WERI-Rb-1 (cell line): Measurements from ENCODE around the gene PKP2.

Source experiments
- DNase-seq: peaks from one replicate; pipeline ENCODE4 v3.0.0-alpha.2; 2020
- H3K27ac ChIP-seq: fragments of 250-450 bp; sonication (Bioruptor Pico); 2 replicates; pipeline ENCODE4 v1.5.1; 2020; ENCODE audit warnings: mild to moderate bottlenecking, moderate library complexity
- H3K27me3 ChIP-seq: fragments of 250-450 bp; sonication (Bioruptor Pico); 2 replicates; pipeline ENCODE4 v1.5.1; 2021; ENCODE audit warnings: mild to moderate bottlenecking, low read depth, moderate library complexity; ENCODE audit not compliant: insufficient read depth, severe bottlenecking
- H3K36me3 ChIP-seq: fragments of 250-450 bp; sonication (Bioruptor Pico); 2 replicates; pipeline ENCODE4 v1.5.1; 2020; ENCODE audit warnings: mild to moderate bottlenecking, moderate library complexity
- H3K4me3 ChIP-seq: 2 replicates; pipeline ENCODE4 v1.5.1; 2011; ENCODE audit warnings: low read depth, mild to moderate bottlenecking, control low read depth, low read length
- H3K9me3 ChIP-seq: fragments of 250-450 bp; sonication (Bioruptor Pico); 2 replicates; pipeline ENCODE4 v1.5.1; 2021; ENCODE audit warnings: mild to moderate bottlenecking, moderate library complexity; ENCODE audit not compliant: severe bottlenecking
- TF ChIP-seq, protein P1 (sequence below): IDR thresholded peaks from 2 replicates; pipeline ENCODE4 v1.5.1; 2011; ENCODE audit warnings: low read depth, mild to moderate bottlenecking, control low read depth, inconsistent platforms, low read length

PKP2 gene

DNA sequence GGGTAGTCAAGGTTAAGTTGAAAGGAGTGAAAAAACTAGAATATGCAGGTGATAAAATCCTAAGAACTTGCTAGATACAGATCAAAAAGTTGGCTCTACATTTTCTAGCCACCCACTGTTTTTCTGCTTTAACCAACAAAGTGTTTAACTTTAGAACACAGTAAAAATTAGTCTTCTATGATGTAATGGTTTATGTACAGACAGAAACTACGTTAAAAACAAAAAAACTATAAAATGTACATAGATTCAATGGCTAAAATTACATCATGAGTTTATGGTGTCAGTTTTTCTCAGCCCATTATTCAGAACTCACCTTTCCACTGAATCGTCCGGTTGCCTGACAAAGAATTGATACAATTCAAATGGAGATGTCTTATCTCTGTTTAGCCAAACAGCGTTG is 143.0 kb downstream of the PKP2 start:
- no peak for DNase-seq
- Histone ChIP-seq H3K9me3 (no peaks in the 10 kb centered on the region), H3K36me3 (peaks cover 53% of the 10 kb centered on the region), H3K27ac (no peak overlapping the region), H3K4me3 (no peak overlapping the region), H3K27me3 (no peaks in the 10 kb centered on the region)
- TF ChIP-seq, protein P1, sequence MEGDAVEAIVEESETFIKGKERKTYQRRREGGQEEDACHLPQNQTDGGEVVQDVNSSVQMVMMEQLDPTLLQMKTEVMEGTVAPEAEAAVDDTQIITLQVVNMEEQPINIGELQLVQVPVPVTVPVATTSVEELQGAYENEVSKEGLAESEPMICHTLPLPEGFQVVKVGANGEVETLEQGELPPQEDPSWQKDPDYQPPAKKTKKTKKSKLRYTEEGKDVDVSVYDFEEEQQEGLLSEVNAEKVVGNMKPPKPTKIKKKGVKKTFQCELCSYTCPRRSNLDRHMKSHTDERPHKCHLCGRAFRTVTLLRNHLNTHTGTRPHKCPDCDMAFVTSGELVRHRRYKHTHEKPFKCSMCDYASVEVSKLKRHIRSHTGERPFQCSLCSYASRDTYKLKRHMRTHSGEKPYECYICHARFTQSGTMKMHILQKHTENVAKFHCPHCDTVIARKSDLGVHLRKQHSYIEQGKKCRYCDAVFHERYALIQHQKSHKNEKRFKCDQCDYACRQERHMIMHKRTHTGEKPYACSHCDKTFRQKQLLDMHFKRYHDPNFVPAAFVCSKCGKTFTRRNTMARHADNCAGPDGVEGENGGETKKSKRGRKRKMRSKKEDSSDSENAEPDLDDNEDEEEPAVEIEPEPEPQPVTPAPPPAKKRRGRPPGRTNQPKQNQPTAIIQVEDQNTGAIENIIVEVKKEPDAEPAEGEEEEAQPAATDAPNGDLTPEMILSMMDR = no peak

DNA sequence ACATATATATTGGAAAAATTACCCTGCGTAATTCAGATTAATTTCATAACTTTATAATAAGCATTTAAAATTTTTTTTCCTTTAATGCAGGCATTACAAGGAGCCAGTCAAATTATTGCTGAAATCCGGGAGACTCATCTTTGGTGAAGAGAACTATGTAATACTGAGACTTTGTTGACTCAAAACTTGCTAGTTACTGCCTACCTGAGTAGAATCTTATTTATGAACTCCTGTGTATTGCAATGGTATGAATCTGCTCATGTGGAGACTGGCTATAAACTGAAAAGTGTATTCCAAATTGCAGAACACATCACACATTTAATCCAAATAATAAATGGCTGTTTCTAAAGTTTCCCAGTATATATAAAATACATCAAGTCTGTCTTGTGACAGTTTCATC is 153.3 kb downstream of the PKP2 start:
- Histone ChIP-seq H3K36me3 (peaks cover 74% of the 10 kb centered on the region), H3K27me3 (no peaks in the 10 kb centered on the region), H3K9me3 (no peaks in the 10 kb centered on the region), H3K4me3 (no peak overlapping the region), H3K27ac (no peak overlapping the region)
- TF ChIP-seq, protein P1 = no peak
- DNase-seq = no peak

DNA sequence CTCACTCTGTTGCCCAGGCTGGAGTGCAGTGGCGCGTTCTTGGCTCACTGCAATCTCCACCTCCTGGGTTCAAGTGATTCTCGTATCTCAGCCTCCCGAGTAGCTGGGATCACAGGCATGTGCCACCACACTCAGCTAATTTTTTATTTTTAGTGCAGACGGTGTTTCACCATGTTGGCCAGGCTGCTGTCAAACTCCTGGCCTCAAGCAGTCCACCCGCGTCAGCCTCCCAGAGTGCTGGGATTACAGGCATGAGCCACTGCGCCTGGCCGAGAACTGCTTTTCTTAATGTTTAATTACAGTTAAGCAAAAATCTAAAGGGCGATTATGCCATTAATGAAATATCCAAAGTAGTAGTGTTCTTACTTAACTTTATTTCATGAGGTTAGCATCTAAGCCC is 154.4 kb downstream of the PKP2 start:
- no peak for DNase-seq
- Histone ChIP-seq H3K36me3 (peaks cover 76% of the 10 kb centered on the region), H3K27ac (no peak overlapping the region), H3K9me3 (no peaks in the 10 kb centered on the region), H3K4me3 (no peak overlapping the region), H3K27me3 (no peaks in the 10 kb centered on the region)
- TF ChIP-seq, protein P1 = no peak
